Tibial nerve (tissue), 4 donors: ENCODE results near the gene HK2. TPM values are rescaled to one million over a fixed set of nuclear protein-coding genes. Genes with fewer than 3 reads are reported as not detected.

Source experiments
- DNase-seq, 2 donors: peaks; one replicate each; pipeline ENCODE4 v3.0.0-alpha.2; 2019; ENCODE audit warnings: low spot score in 2 of 2
- H3K27ac ChIP-seq, 4 donors: fragments of 200-600 bp; sonication (generic) in 3 of 4; one replicate each; pipeline ENCODE4 v1.5.1; 2017 to 2019; ENCODE audit warnings: mild to moderate bottlenecking in 1 of 4
- H3K27me3 ChIP-seq, 2 donors: fragments of 200-600 bp; sonication (generic) in 1 of 2; one replicate each; pipeline versions ENCODE4 v1.5.1 to v1.6.0; 2017 to 2019
- H3K36me3 ChIP-seq, 3 donors: fragments of 200-600 bp; sonication (generic); one replicate each; pipeline ENCODE4 v1.5.1; 2018 to 2019
- H3K4me1 ChIP-seq, 4 donors: fragments of 200-600 bp; sonication (generic) in 3 of 4; one replicate each; pipeline ENCODE4 v1.5.1; 2017 to 2019
- H3K4me3 ChIP-seq, 4 donors: fragments of 200-600 bp; sonication (generic) in 3 of 4; one replicate each; pipeline ENCODE4 v1.5.1; 2017 to 2019; ENCODE audit warnings: mild to moderate bottlenecking in 1 of 4, moderate library complexity in 1 of 4
- H3K9me3 ChIP-seq, 4 donors: fragments of 200-600 bp; sonication (generic) in 3 of 4; one replicate each; pipeline ENCODE4 v1.5.1; 2017 to 2019
- EP300 ChIP-seq, 2 donors: sonication (generic); formaldehyde crosslinking; IDR thresholded peaks; one replicate each; pipeline ENCODE4 v1.6.1; 2017; ENCODE audit warnings: antibody characterized with exemption in 2 of 2, mild to moderate bottlenecking in 1 of 2
- POLR2A ChIP-seq, 2 donors: fragments of 450-650 bp; IDR thresholded peaks; one replicate each; pipeline ENCODE4 v1.6.1; 2017; ENCODE audit warnings: antibody characterized with exemption in 2 of 2, mild to moderate bottlenecking in 2 of 2, moderate library complexity in 2 of 2
- WGBS, 2 donors: methylation state at CpG; one replicate each; pipeline ENCODE4 v1.1.5; 2018; 5-methylcytosine and 5-hydroxymethylcytosine counted together
- total RNA-seq, 4 donors: library from RNA; depleted of rRNA; stranded (reverse); fragments of >200 nt; gene quantifications; one replicate each; pipeline ENCODE4 v1.1.0, GENCODE V29; 2016
- TF ChIP-seq, protein P1 (sequence below), 5 experiments: fragments of 200-600 bp in 3 of 5; fragments of 450-650 bp in 2 of 5; sonication (generic) in 3 of 5; IDR thresholded peaks; one replicate each; pipeline ENCODE4 v1.5.1; 2016 to 2019; ENCODE audit warnings: antibody characterized with exemption in 5 of 5, mild to moderate bottlenecking in 3 of 5, moderate library complexity in 2 of 5

HK2 gene
- total RNA-seq, 4 donors from 2014 or later = 6.5 to 13.4 (median 6.7) TPM

- H3K4me1 ChIP-seq = no peaks in the 10 kb centered on the region
- H3K9me3 ChIP-seq = no peaks in the 10 kb centered on the region
- H3K27ac ChIP-seq = no peak overlapping the region
- H3K27me3 ChIP-seq = no peaks in the 10 kb centered on the region
- peaks cover 0 to 9% (median 0%) of the 10 kb centered on the region in 3 donors for H3K36me3 ChIP-seq
- no peak overlapping the region for H3K4me3 ChIP-seq
- DNase-seq = no peak
- TF ChIP-seq POLR2A (IDR thresholded peaks at IDR 0.05) (no peak), EP300 (IDR thresholded peaks at IDR 0.05) (no peak)
- TF ChIP-seq, protein P1, sequence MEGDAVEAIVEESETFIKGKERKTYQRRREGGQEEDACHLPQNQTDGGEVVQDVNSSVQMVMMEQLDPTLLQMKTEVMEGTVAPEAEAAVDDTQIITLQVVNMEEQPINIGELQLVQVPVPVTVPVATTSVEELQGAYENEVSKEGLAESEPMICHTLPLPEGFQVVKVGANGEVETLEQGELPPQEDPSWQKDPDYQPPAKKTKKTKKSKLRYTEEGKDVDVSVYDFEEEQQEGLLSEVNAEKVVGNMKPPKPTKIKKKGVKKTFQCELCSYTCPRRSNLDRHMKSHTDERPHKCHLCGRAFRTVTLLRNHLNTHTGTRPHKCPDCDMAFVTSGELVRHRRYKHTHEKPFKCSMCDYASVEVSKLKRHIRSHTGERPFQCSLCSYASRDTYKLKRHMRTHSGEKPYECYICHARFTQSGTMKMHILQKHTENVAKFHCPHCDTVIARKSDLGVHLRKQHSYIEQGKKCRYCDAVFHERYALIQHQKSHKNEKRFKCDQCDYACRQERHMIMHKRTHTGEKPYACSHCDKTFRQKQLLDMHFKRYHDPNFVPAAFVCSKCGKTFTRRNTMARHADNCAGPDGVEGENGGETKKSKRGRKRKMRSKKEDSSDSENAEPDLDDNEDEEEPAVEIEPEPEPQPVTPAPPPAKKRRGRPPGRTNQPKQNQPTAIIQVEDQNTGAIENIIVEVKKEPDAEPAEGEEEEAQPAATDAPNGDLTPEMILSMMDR (IDR thresholded peaks at IDR 0.05) = no peak
- WGBS, 2 donors = 83 to 87% methylated on average over 7 of the region's 7 CpGs
Observed at GRCh38 chr2:74939919-74940812, 106.2 kb downstream of the HK2 start.

DNA sequence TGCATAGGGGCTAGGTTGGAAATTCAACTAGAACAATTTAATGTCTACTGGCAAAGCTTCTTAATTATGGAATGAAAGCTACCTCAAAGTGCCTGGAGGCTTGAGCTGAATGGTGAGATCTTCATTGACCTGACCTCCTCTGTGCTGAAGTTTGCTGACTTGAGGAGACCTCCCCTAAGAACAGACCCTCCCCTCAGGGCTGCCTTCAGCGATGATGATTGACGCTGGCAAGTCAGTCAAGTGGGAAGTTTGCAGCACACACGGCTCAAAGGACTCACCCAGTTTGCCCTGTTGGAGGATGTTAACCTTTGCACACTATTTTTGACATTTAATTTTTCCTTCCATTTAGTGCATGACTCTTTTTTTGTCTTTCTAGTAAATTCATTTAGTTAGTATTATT lies 107.4 kb downstream of the HK2 start:
- Histone ChIP-seq H3K4me1 (no peaks in the 10 kb centered on the region), H3K9me3 (no peaks in the 10 kb centered on the region), H3K4me3 (no peak overlapping the region), H3K36me3 (peaks cover 0 to 9% (median 0%) of the 10 kb centered on the region in 3 donors), H3K27me3 (no peaks in the 10 kb centered on the region), H3K27ac (no peak overlapping the region)
- DNase-seq = no peak
- 83 to 90% methylated on average over 3 of the region's 3 CpGs for WGBS, 2 donors
- TF ChIP-seq, protein P1 (IDR thresholded peaks at IDR 0.05) = no peak
- TF ChIP-seq POLR2A (IDR thresholded peaks at IDR 0.05) (no peak), EP300 (IDR thresholded peaks at IDR 0.05) (no peak)

GRCh38 chr2:74942263-74942662 lies 108.3 kb downstream of the HK2 start:
- H3K9me3 ChIP-seq = no peaks in the 10 kb centered on the region
- no peaks in the 10 kb centered on the region for H3K27me3 ChIP-seq
- TF ChIP-seq POLR2A (IDR thresholded peaks at IDR 0.05) = no peak
- TF ChIP-seq, protein P1 (IDR thresholded peaks at IDR 0.05) = no peak
- no peak for TF ChIP-seq EP300 (IDR thresholded peaks at IDR 0.05)
- 70 to 83% methylated on average over 5 of the region's 5 CpGs for WGBS, 2 donors
- no peaks in the 10 kb centered on the region for H3K4me1 ChIP-seq
- peaks cover 0 to 9% (median 0%) of the 10 kb centered on the region in 3 donors for H3K36me3 ChIP-seq
- no peak overlapping the region for H3K4me3 ChIP-seq
- no peak overlapping the region for H3K27ac ChIP-seq
- DNase-seq = no peak

Other genes starting within 250 kb of the HK2 start
- under 1 TPM in 1 of 4 donors, not detected in 3; 0.21 TPM for gene M1AP, start 185.8 kb upstream of the HK2 start, total RNA-seq
- gene SEMA4F, start 179.9 kb upstream of the HK2 start, total RNA-seq = 10 to 100 TPM in 3 of 4 donors, 1 to 10 TPM in 1; 6.7 to 22.3 (median 11.2) TPM
- 10 to 100 TPM; 16.2 to 44.2 (median 25.9) TPM for gene POLE4, start 124.5 kb downstream of the HK2 start, total RNA-seq